WTC11 (cell line): Measurements from ENCODE around the gene C15orf39. TPM values are rescaled to one million over a fixed set of nuclear protein-coding genes. Genes with fewer than 3 reads are reported as not detected.

Experiments
- ATAC-seq: fragments of 200-7000 bp; cut with Tn5 transposase; 2 replicates; pipeline ENCODE4 v1.10.0; 2021; ENCODE audit warnings: mild to moderate bottlenecking, moderate library complexity
- Bru-seq: library from RNA; stranded (reverse); fragments of 400-500 nt; gene quantifications from one replicate; lab custom pipeline; 2021; lab: Mats Ljungman, UMichigan
- CTCF ChIA-PET: fragments of 300-600 bp; sonication (Branson Sonifier 250); formaldehyde crosslinking; loops from one replicate; lab custom pipeline; 2021; ENCODE audit warnings: antibody characterized with exemption; lab: Charles Lee
- POLR2A ChIA-PET: fragments of 350-600 bp; sonication (Branson Sonifier 250); formaldehyde crosslinking; loops from one replicate; lab custom pipeline; 2021; ENCODE audit warnings: antibody characterized with exemption; lab: Charles Lee
- DNase-seq: peaks from one replicate; pipeline ENCODE4 v3.0.0; 2021; ENCODE audit warnings: low spot score
- H3K27ac Mint-ChIP-seq: 2 replicates; pipeline ENCODE4 v1.8.0; 2021; ENCODE audit warnings: mixed read lengths
- H3K27me3 Mint-ChIP-seq: 2 replicates; pipeline ENCODE4 v1.8.0; 2021; ENCODE audit warnings: low read depth, mild to moderate bottlenecking, moderate library complexity, mixed read lengths
- H3K36me3 Mint-ChIP-seq: 2 replicates; pipeline ENCODE4 v1.8.0; 2021; ENCODE audit warnings: mixed read lengths
- H3K4me1 Mint-ChIP-seq: 2 replicates; pipeline ENCODE4 v1.8.0; 2022; ENCODE audit warnings: mixed read lengths
- H3K4me3 Mint-ChIP-seq: 2 replicates; pipeline ENCODE4 v1.8.0; 2021; ENCODE audit warnings: mild to moderate bottlenecking, moderate library complexity, mixed read lengths
- H3K9me3 Mint-ChIP-seq: 2 replicates; pipeline ENCODE4 v1.8.0; 2021; ENCODE audit warnings: mixed read lengths
- CBFB ChIP-seq: sonication (generic); formaldehyde crosslinking; IDR thresholded peaks from 2 replicates; pipeline ENCODE4 v1.8.1; 2022; ENCODE audit warnings: mild to moderate bottlenecking, low read depth, missing genetic modification reagents
- ELF4 ChIP-seq: sonication (generic); formaldehyde crosslinking; IDR thresholded peaks from 2 replicates; pipeline ENCODE4 v1.8.1; 2022; ENCODE audit warnings: low read depth, mild to moderate bottlenecking, moderate library complexity, missing genetic modification reagents
- ESRRA ChIP-seq: sonication (generic); formaldehyde crosslinking; IDR thresholded peaks from 2 replicates; pipeline ENCODE4 v1.8.1; 2022; ENCODE audit warnings: mild to moderate bottlenecking, missing genetic modification reagents, borderline replicate concordance
- GRHL2 ChIP-seq: fragments of 250-450 bp; sonication (Bioruptor Pico); IDR thresholded peaks from 2 replicates; pipeline ENCODE4 v1.8.0; 2022; ENCODE audit warnings: mild to moderate bottlenecking, moderate library complexity; ENCODE audit not compliant: insufficient replicate concordance, severe bottlenecking
- GTF2I ChIP-seq: fragments of 250-450 bp; sonication (Bioruptor Pico); conservative IDR thresholded peaks from 2 replicates; pipeline ENCODE4 v1.4.0; 2021; ENCODE audit warnings: mild to moderate bottlenecking
- IRF2 ChIP-seq: sonication (generic); formaldehyde crosslinking; IDR thresholded peaks from 2 replicates; pipeline ENCODE4 v1.8.0; 2022; ENCODE audit warnings: low read depth, missing genetic modification reagents, borderline replicate concordance
- NR1H2 ChIP-seq: sonication (generic); formaldehyde crosslinking; IDR thresholded peaks from 2 replicates; pipeline ENCODE4 v1.9.0; 2021; ENCODE audit warnings: mild to moderate bottlenecking, moderate library complexity, missing genetic modification reagents
- NR2C2 ChIP-seq: sonication (generic); formaldehyde crosslinking; IDR thresholded peaks from 2 replicates; pipeline ENCODE4 v1.8.0; 2022; ENCODE audit warnings: mild to moderate bottlenecking, missing genetic modification reagents
- OVOL2 ChIP-seq: fragments of 250-450 bp; sonication (Bioruptor Pico); IDR thresholded peaks from 2 replicates; pipeline ENCODE4 v1.9.0; 2021; ENCODE audit warnings: mild to moderate bottlenecking, borderline replicate concordance
- RELA ChIP-seq: sonication (generic); formaldehyde crosslinking; IDR thresholded peaks from 2 replicates; pipeline ENCODE4 v1.8.1; 2022; ENCODE audit warnings: missing genetic modification reagents, mild to moderate bottlenecking, borderline replicate concordance
- RORB ChIP-seq: fragments of 250-450 bp; sonication (Bioruptor Pico); IDR thresholded peaks from 2 replicates; pipeline ENCODE4 v1.9.0; 2021; ENCODE audit warnings: mild to moderate bottlenecking
- SMAD3 ChIP-seq: sonication (generic); formaldehyde crosslinking; IDR thresholded peaks from 2 replicates; pipeline ENCODE4 v1.8.0; 2022; ENCODE audit warnings: missing genetic modification reagents, mild to moderate bottlenecking, borderline replicate concordance
- SMAD4 ChIP-seq: sonication (generic); formaldehyde crosslinking; IDR thresholded peaks from 2 replicates; pipeline ENCODE4 v1.8.0; 2022; ENCODE audit warnings: mild to moderate bottlenecking, missing genetic modification reagents
- TCF7 ChIP-seq: sonication (generic); formaldehyde crosslinking; IDR thresholded peaks from 2 replicates; pipeline ENCODE4 v1.8.0; 2022; ENCODE audit warnings: mild to moderate bottlenecking, low read depth, missing genetic modification reagents, moderate library complexity
- TEAD1 ChIP-seq: sonication (generic); formaldehyde crosslinking; IDR thresholded peaks from 2 replicates; pipeline ENCODE4 v1.8.0; 2022; ENCODE audit warnings: mild to moderate bottlenecking, missing genetic modification reagents
- USF1 ChIP-seq: sonication (generic); formaldehyde crosslinking; IDR thresholded peaks from 2 replicates; pipeline ENCODE4 v1.8.0; 2022; ENCODE audit warnings: mild to moderate bottlenecking, missing genetic modification reagents
- ZNF138 ChIP-seq: sonication (generic); formaldehyde crosslinking; conservative IDR thresholded peaks from 2 replicates; pipeline ENCODE4 v1.8.1; 2022; ENCODE audit warnings: mild to moderate bottlenecking, moderate library complexity, missing genetic modification reagents
- ZNF317 ChIP-seq: sonication (generic); formaldehyde crosslinking; IDR thresholded peaks from 2 replicates; pipeline ENCODE4 v1.8.1; 2023; ENCODE audit warnings: low read depth, mild to moderate bottlenecking, moderate library complexity, missing genetic modification reagents, borderline replicate concordance
- ZNF423 ChIP-seq: fragments of 250-450 bp; sonication (Bioruptor Pico); IDR thresholded peaks from 2 replicates; pipeline ENCODE4 v2.1.2; 2022; ENCODE audit warnings: mild to moderate bottlenecking, moderate library complexity
- ZSCAN18 ChIP-seq: fragments of 250-450 bp; sonication (Bioruptor Pico); IDR thresholded peaks from 2 replicates; pipeline ENCODE4 v2.1.2; 2022; ENCODE audit warnings: mild to moderate bottlenecking, moderate library complexity
- long read RNA-seq, 3 experiments: library from RNA in 1 of 3; library from capped mRNA in 1 of 3; library from polyadenylated mRNA in 1 of 3; unstranded in 2 of 3; stranded (forward) in 1 of 3; transcript quantifications; one replicate each; pipeline ENCODE4 v2.0.0, GENCODE V29; 2021
- total RNA-seq: library from RNA; stranded (reverse); gene quantifications from 3 replicates; pipeline ENCODE4 v1.2.3, GENCODE V29; 2021
- TF ChIP-seq, protein P1 (sequence below): fragments of 250-450 bp; sonication (Bioruptor Pico); IDR thresholded peaks from 2 replicates; pipeline ENCODE4 v1.9.0; 2021; ENCODE audit warnings: mild to moderate bottlenecking, borderline replicate concordance
- TF ChIP-seq, protein P2 (sequence below): fragments of 250-450 bp; sonication (Bioruptor Pico); IDR thresholded peaks from 2 replicates; pipeline ENCODE4 v1.8.0; 2021; ENCODE audit warnings: mild to moderate bottlenecking
- TF ChIP-seq, protein P3 (sequence below): fragments of 250-450 bp; sonication (Bioruptor Pico); IDR thresholded peaks from 2 replicates; pipeline ENCODE4 v1.9.0; 2021; ENCODE audit warnings: mild to moderate bottlenecking
- TF ChIP-seq, protein P4 (sequence below): sonication (generic); formaldehyde crosslinking; IDR thresholded peaks from 2 replicates; pipeline ENCODE4 v1.8.1; 2022; ENCODE audit warnings: low read depth, missing genetic modification reagents, borderline replicate concordance
- TF ChIP-seq, protein P5 (sequence below): sonication (generic); formaldehyde crosslinking; IDR thresholded peaks from 2 replicates; pipeline ENCODE4 v1.8.0; 2022; ENCODE audit warnings: mild to moderate bottlenecking, missing genetic modification reagents

The C15orf39 gene
- total RNA-seq = 39.9 to 52.8 TPM (median 41.6 TPM) in 3 replicates
- Bru-seq, nascent RNA = percentile 72 among the genes with signal in this experiment
- long read RNA-seq, experiment 1, full-length matches to known transcripts = 16 of 48 reads
- long read RNA-seq, experiment 1, partial matches to known transcripts = 12 of 48 reads
- long read RNA-seq, experiment 1, other reads (novel, unspliced or antisense) = 20 of 48 reads
- long read RNA-seq, experiment 2, full-length matches to known transcripts = 22 of 62 reads
- long read RNA-seq, experiment 2, partial matches to known transcripts = 18 of 62 reads
- long read RNA-seq, experiment 2, other reads (novel, unspliced or antisense) = 22 of 62 reads
- long read RNA-seq, experiment 3, partial matches to known transcripts = 2 of 2 reads
- long read RNA-seq, experiment 3, other reads (novel, unspliced or antisense) = 0 of 2 reads

DNA sequence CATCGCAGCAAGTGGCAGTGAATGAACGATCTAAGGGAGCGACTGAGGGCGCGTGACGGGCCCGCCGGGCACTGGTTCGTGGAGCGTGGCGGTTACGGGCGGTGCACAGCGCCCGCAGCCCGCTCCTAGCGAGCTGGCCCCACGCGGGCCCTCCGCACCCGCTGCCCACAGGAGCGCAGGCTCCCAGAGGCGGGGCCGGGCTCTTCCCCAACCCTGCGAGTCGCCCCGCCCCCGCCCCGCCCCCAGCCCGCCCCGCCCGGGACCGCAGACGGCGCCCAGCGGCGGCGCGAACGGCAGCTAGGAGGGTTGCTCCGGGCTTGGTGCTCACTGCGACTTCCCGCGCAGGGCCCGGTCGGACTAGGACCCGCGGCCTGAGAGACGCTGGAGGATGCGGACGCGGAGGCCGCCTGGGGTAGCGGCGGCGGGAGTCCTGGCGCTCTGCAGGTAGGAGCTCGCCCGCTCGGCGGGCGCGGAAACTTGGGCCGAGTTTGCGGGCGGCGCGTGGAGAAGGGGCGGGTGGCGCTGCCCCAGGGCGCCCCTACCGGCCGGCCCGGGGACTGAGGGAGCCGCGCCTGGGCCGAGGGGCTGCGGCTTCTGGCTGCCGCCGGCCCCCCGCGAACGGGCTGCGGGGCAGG is at the start of gene C15orf39:
Gene C15orf39 (plus strand): TSS at position 267 of the 635 bp plus-strand sequence. CDS start 4,167 bp downstream, outside the sequence.
- ATAC-seq (peak; percentile 37), DNase-seq (peak; percentile 72)
- 0 out of 2 replicates have a peak, but pooled peaks cover 2% of the 10 kb centered on the region for H3K27me3 Mint-ChIP-seq
- 0 out of 2 replicates have a peak, but pooled peaks cover 3% of the 10 kb centered on the region for H3K36me3 Mint-ChIP-seq
- H3K27ac Mint-ChIP-seq = peak within 1 kb of the TSS; percentile 89
- peaks cover 55% of the 10 kb centered on the region for H3K4me1 Mint-ChIP-seq
- ChIA-PET CTCF (interaction anchor here (0.6 to 4.4 kb wide), 38 partner anchors 10 to 445 kb away, joined by 3 to 51 read pairs (median 5); partner anchors contain the start of genes MAN2C1, PPCDC, RPP25 and SCAMP5), POLR2A (interaction anchor here (0.9 to 1.3 kb wide), 5 partner anchors 13 to 207 kb away, joined by 3 to 4 read pairs (median 3); partner anchors contain the start of gene SCAMP5)
- peak within 1 kb of the TSS; percentile 91 for H3K4me3 Mint-ChIP-seq
- H3K9me3 Mint-ChIP-seq = no peaks in the 10 kb centered on the region
- TF ChIP-seq ESRRA (peak; percentile 3; the same call in 1 of the 2 replicates), GRHL2 (CRISPR knock-in tag) (no peak), ZNF317 (CRISPR knock-in tag) (peak; percentile 51; the same call in 1 of the 2 replicates), ZSCAN18 (CRISPR knock-in tag) (no peak), USF1 (no peak), IRF2 (CRISPR knock-in tag) (no peak), NR2C2 (CRISPR knock-in tag) (no peak), RELA (CRISPR knock-in tag) (no peak), SMAD3 (CRISPR knock-in tag) (no peak), ZNF138 (CRISPR knock-in tag) (no peak), ZNF423 (CRISPR knock-in tag) (no peak), OVOL2 (peak; percentile 59; the same call in 1 of the 2 replicates), ELF4 (CRISPR knock-in tag) (peak; percentile 41; the same call in 1 of the 2 replicates), NR1H2 (CRISPR knock-in tag) (no peak), TEAD1 (no peak), RORB (no peak), GTF2I (CRISPR knock-in tag) (no peak), SMAD4 (no peak), TCF7 (CRISPR knock-in tag) (no peak), CBFB (CRISPR knock-in tag) (no peak)
- TF ChIP-seq, protein P1, sequence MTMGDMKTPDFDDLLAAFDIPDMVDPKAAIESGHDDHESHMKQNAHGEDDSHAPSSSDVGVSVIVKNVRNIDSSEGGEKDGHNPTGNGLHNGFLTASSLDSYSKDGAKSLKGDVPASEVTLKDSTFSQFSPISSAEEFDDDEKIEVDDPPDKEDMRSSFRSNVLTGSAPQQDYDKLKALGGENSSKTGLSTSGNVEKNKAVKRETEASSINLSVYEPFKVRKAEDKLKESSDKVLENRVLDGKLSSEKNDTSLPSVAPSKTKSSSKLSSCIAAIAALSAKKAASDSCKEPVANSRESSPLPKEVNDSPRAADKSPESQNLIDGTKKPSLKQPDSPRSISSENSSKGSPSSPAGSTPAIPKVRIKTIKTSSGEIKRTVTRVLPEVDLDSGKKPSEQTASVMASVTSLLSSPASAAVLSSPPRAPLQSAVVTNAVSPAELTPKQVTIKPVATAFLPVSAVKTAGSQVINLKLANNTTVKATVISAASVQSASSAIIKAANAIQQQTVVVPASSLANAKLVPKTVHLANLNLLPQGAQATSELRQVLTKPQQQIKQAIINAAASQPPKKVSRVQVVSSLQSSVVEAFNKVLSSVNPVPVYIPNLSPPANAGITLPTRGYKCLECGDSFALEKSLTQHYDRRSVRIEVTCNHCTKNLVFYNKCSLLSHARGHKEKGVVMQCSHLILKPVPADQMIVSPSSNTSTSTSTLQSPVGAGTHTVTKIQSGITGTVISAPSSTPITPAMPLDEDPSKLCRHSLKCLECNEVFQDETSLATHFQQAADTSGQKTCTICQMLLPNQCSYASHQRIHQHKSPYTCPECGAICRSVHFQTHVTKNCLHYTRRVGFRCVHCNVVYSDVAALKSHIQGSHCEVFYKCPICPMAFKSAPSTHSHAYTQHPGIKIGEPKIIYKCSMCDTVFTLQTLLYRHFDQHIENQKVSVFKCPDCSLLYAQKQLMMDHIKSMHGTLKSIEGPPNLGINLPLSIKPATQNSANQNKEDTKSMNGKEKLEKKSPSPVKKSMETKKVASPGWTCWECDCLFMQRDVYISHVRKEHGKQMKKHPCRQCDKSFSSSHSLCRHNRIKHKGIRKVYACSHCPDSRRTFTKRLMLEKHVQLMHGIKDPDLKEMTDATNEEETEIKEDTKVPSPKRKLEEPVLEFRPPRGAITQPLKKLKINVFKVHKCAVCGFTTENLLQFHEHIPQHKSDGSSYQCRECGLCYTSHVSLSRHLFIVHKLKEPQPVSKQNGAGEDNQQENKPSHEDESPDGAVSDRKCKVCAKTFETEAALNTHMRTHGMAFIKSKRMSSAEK = no peak
- TF ChIP-seq, protein P2, sequence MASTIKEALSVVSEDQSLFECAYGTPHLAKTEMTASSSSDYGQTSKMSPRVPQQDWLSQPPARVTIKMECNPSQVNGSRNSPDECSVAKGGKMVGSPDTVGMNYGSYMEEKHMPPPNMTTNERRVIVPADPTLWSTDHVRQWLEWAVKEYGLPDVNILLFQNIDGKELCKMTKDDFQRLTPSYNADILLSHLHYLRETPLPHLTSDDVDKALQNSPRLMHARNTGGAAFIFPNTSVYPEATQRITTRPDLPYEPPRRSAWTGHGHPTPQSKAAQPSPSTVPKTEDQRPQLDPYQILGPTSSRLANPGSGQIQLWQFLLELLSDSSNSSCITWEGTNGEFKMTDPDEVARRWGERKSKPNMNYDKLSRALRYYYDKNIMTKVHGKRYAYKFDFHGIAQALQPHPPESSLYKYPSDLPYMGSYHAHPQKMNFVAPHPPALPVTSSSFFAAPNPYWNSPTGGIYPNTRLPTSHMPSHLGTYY = no peak
- TF ChIP-seq, protein P3, sequence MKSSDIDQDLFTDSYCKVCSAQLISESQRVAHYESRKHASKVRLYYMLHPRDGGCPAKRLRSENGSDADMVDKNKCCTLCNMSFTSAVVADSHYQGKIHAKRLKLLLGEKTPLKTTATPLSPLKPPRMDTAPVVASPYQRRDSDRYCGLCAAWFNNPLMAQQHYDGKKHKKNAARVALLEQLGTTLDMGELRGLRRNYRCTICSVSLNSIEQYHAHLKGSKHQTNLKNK (CRISPR knock-in tag) = peak; percentile 71; the same call in 1 of the 2 replicates
- TF ChIP-seq, protein P4, sequence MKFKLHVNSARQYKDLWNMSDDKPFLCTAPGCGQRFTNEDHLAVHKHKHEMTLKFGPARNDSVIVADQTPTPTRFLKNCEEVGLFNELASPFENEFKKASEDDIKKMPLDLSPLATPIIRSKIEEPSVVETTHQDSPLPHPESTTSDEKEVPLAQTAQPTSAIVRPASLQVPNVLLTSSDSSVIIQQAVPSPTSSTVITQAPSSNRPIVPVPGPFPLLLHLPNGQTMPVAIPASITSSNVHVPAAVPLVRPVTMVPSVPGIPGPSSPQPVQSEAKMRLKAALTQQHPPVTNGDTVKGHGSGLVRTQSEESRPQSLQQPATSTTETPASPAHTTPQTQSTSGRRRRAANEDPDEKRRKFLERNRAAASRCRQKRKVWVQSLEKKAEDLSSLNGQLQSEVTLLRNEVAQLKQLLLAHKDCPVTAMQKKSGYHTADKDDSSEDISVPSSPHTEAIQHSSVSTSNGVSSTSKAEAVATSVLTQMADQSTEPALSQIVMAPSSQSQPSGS (CRISPR knock-in tag) = no peak
- TF ChIP-seq, protein P5, sequence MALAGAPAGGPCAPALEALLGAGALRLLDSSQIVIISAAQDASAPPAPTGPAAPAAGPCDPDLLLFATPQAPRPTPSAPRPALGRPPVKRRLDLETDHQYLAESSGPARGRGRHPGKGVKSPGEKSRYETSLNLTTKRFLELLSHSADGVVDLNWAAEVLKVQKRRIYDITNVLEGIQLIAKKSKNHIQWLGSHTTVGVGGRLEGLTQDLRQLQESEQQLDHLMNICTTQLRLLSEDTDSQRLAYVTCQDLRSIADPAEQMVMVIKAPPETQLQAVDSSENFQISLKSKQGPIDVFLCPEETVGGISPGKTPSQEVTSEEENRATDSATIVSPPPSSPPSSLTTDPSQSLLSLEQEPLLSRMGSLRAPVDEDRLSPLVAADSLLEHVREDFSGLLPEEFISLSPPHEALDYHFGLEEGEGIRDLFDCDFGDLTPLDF (CRISPR knock-in tag) = no peak
